K562 (cell line): ENCODE data around the gene SNRNP40. TPM values are rescaled to one million over a fixed set of nuclear protein-coding genes. Genes with fewer than 3 reads are reported as not detected.
A peak's percentile ranks its signal among the peaks of the same experiment; 100 is the strongest.

Experiments
- CTCF ChIP-seq, 3 experiments: IDR thresholded peaks in 2 of 3; conservative IDR thresholded peaks in 1 of 3; 2 replicates each; pipeline ENCODE4 v1.5.1; 2011 to 2012; ENCODE audit warnings: low read length in 3 of 3, mild to moderate bottlenecking in 3 of 3, control low read depth in 2 of 3, improper control_type of control experiment in 1 of 3, inconsistent platforms in 1 of 3, low read depth in 1 of 3, mixed read lengths in 1 of 3, moderate library complexity in 1 of 3; ENCODE audit not compliant: insufficient read depth in 2 of 3
- GABPA ChIP-seq: fragments of 200-800 bp; sonication (Bioruptor generic); conservative IDR thresholded peaks from 2 replicates; pipeline ENCODE4 v1.6.1; 2016; ENCODE audit warnings: low read depth, missing genetic modification characterization, missing compliant biosample characterization
- GTF3C2 ChIP-seq: IDR thresholded peaks from 3 replicates; pipeline ENCODE4 v1.6.1; 2011; ENCODE audit warnings: borderline replicate concordance, mild to moderate bottlenecking, moderate library complexity; ENCODE audit not compliant: insufficient read length; ENCODE audit errors: extremely low read depth
- HDAC8 ChIP-seq: fragments of 450-650 bp; IDR thresholded peaks from 2 replicates; pipeline ENCODE4 v1.6.1; 2016; ENCODE audit warnings: mild to moderate bottlenecking, missing genetic modification characterization, moderate library complexity, missing compliant biosample characterization
- MBD2 ChIP-seq: sonication (generic); IDR thresholded peaks from 2 replicates; pipeline ENCODE4 v1.6.1; 2016; ENCODE audit warnings: low read depth, borderline replicate concordance
- NONO ChIP-seq, 2 experiments: fragments of 200-400 bp in 1 of 2; fragments of 450-650 bp in 1 of 2; formaldehyde crosslinking in 1 of 2; IDR thresholded peaks; 2 replicates each; pipeline ENCODE4 v1.6.1; 2017; ENCODE audit warnings: low read depth in 2 of 2, mild to moderate bottlenecking in 2 of 2, moderate library complexity in 2 of 2, low read length in 1 of 2
- RBBP5 ChIP-seq: fragments of 200-600 bp; sonication (generic); IDR thresholded peaks from 2 replicates; pipeline ENCODE4 v1.6.1; 2012; ENCODE audit warnings: borderline replicate concordance, mild to moderate bottlenecking, low read length, control low read depth, inconsistent platforms; ENCODE audit not compliant: insufficient read depth, poor library complexity, severe bottlenecking
- RCOR1 ChIP-seq, 2 experiments: IDR thresholded peaks; 2 replicates each; pipeline ENCODE4 v1.6.1; 2012; ENCODE audit warnings: low read depth in 2 of 2, low read length in 2 of 2, borderline replicate concordance in 1 of 2, improper control_type of control experiment in 1 of 2
- SMAD4 ChIP-seq: fragments of 250-450 bp; sonication (Bioruptor Pico); conservative IDR thresholded peaks from 2 replicates; pipeline ENCODE4 v1.8.0; 2021; ENCODE audit warnings: inconsistent platforms, mild to moderate bottlenecking, moderate library complexity
- THRAP3 ChIP-seq: fragments of 450-650 bp; IDR thresholded peaks from 2 replicates; pipeline ENCODE4 v1.6.1; 2016; ENCODE audit warnings: mild to moderate bottlenecking, inconsistent platforms, borderline replicate concordance
- ZBTB26 ChIP-seq: fragments of 450-650 bp; formaldehyde crosslinking; IDR thresholded peaks from 2 replicates; pipeline ENCODE4 v1.4.0; 2022; ENCODE audit warnings: missing genetic modification characterization
- ZC3H4 ChIP-seq: sonication (generic); formaldehyde crosslinking; IDR thresholded peaks from 2 replicates; pipeline ENCODE4 v1.9.0; 2021; ENCODE audit warnings: missing genetic modification reagents, borderline replicate concordance
- ZNF431 ChIP-seq: sonication (generic); formaldehyde crosslinking; IDR thresholded peaks from 2 replicates; pipeline ENCODE4 v1.8.0; 2022; ENCODE audit warnings: mild to moderate bottlenecking, missing genetic modification reagents
- ZNF583 ChIP-seq: fragments of 250-450 bp; sonication (Bioruptor Pico); IDR thresholded peaks from 2 replicates; pipeline ENCODE4 v1.4.0; 2020
- polyA plus RNA-seq, 8 experiments: library from polyadenylated mRNA; depleted of rRNA in 4 of 8; stranded (reverse) in 5 of 8; unstranded in 3 of 8; fragments of >200 nt; fragmentation: Nextera tagmentation in 2 of 8; fragmentation: Illumina TruSeq in 1 of 8; extraction: Ambion mirVana in 2 of 8; extraction: Trizol in 1 of 8; gene quantifications; 2 replicates each; pipeline versions ENCODE4 v1.2.1 to v1.2.3, GENCODE V29; 2011 to 2014; ENCODE audit warnings: inconsistent platforms in 1 of 8, missing spikeins in 1 of 8
- total RNA-seq, 7 experiments: library from RNA; depleted of rRNA in 6 of 7; stranded (reverse); fragments of >200 nt in 6 of 7; fragmentation: Illumina TruSeq in 2 of 7; extraction: Trizol in 2 of 7; gene quantifications; 2 replicates each; pipeline versions ENCODE4 v1.2.1 to v1.2.3, GENCODE V29; 2011 to 2021; ENCODE audit warnings: low replicate concordance in 1 of 7
- TF ChIP-seq, protein P1 (sequence below): sonication (generic); formaldehyde crosslinking; IDR thresholded peaks from 2 replicates; pipeline ENCODE4 v1.8.1; 2023; ENCODE audit warnings: mild to moderate bottlenecking, missing genetic modification reagents
- TF ChIP-seq, protein P2 (sequence below): fragments of 250-450 bp; sonication (Bioruptor Pico); IDR thresholded peaks from 2 replicates; pipeline ENCODE4 v1.8.0; 2021; ENCODE audit warnings: mild to moderate bottlenecking, moderate library complexity

SNRNP40 gene
- total and polyA plus RNA-seq, 9 of the 15 experiments (the other 6 are each of a cell fraction or from before 2014, with no cell fraction given), result 48.7 to 278 (median 163) TPM

- TF ChIP-seq GTF3C2 (no peak), ZBTB26 (no peak), NONO (IDR thresholded peaks at IDR 0.05; ENCODE audit: low read depth in 2 of 2, low read length in 1 of 2) (no peak), SMAD4 (CRISPR knock-in tag) (no peak; the same call in none of the 2 replicates), RBBP5 (peak; percentile 89), HDAC8 (0 out of 2 replicates have a peak, but pooled peaks have one; percentile 51), ZNF431 (peak; percentile 53; the same call in 1 of the 2 replicates), MBD2 (peak; percentile 90), THRAP3 (no peak), ZC3H4 (CRISPR knock-in tag) (peak; percentile 64; the same call in 1 of the 2 replicates), GABPA (tag) (peak; percentile 88), RCOR1 (IDR thresholded peaks at IDR 0.05; ENCODE audit: borderline replicate concordance in 1 of 2, low read depth in 2 of 2, low read length in 2 of 2) (peak in 1 of 2 experiments; percentile 3; a peak in 1 of 4 replicates), CTCF (IDR thresholded peaks at IDR 0.05 in 2 of 3, conservative IDR thresholded peaks at IDR 0.05 in 1 of 3; ENCODE audit: insufficient read depth in 2 of 3, low read depth in 1 of 3, low read length in 3 of 3) (peak in 2 of 3 experiments; percentile 38 to 45; a peak in 4 of 6 replicates), ZNF583 (CRISPR knock-in tag) (0 out of 2 replicates have a peak, but pooled peaks have one; percentile 18)
- TF ChIP-seq, protein P1, sequence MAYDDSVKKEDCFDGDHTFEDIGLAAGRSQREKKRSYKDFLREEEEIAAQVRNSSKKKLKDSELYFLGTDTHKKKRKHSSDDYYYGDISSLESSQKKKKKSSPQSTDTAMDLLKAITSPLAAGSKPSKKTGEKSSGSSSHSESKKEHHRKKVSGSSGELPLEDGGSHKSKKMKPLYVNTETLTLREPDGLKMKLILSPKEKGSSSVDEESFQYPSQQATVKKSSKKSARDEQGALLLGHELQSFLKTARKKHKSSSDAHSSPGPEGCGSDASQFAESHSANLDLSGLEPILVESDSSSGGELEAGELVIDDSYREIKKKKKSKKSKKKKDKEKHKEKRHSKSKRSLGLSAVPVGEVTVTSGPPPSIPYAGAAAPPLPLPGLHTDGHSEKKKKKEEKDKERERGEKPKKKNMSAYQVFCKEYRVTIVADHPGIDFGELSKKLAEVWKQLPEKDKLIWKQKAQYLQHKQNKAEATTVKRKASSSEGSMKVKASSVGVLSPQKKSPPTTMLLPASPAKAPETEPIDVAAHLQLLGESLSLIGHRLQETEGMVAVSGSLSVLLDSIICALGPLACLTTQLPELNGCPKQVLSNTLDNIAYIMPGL, result 0 out of 2 replicates have a peak, but pooled peaks have one; percentile 23
- TF ChIP-seq, protein P2, sequence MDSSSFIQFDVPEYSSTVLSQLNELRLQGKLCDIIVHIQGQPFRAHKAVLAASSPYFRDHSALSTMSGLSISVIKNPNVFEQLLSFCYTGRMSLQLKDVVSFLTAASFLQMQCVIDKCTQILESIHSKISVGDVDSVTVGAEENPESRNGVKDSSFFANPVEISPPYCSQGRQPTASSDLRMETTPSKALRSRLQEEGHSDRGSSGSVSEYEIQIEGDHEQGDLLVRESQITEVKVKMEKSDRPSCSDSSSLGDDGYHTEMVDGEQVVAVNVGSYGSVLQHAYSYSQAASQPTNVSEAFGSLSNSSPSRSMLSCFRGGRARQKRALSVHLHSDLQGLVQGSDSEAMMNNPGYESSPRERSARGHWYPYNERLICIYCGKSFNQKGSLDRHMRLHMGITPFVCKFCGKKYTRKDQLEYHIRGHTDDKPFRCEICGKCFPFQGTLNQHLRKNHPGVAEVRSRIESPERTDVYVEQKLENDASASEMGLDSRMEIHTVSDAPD (CRISPR knock-in tag), result no peak
These were observed at the start of gene SNRNP40, which contains the start of gene ZCCHC17 (continued) for GRCh38 chr1:31296486-31297276.
